NCI-H748 treated with DMSO at 0.1 percent for 48 hours (cell line): ENCODE data around the gene CES2.
"Not testable (repeated sequence)": the region's sequence is repeated elsewhere in the genome, so short reads cannot be mapped to it uniquely, and the experiment has no call there.

Experiments used
- DNase-seq: peaks from one replicate; lab custom pipeline; 2025; lab: John Stamatoyannopoulos, UW

CES2 gene

GRCh38 chr16:66936889-66937554, 1.7 kb downstream of the CES2 start:
- DNase-seq: no peak

DNA sequence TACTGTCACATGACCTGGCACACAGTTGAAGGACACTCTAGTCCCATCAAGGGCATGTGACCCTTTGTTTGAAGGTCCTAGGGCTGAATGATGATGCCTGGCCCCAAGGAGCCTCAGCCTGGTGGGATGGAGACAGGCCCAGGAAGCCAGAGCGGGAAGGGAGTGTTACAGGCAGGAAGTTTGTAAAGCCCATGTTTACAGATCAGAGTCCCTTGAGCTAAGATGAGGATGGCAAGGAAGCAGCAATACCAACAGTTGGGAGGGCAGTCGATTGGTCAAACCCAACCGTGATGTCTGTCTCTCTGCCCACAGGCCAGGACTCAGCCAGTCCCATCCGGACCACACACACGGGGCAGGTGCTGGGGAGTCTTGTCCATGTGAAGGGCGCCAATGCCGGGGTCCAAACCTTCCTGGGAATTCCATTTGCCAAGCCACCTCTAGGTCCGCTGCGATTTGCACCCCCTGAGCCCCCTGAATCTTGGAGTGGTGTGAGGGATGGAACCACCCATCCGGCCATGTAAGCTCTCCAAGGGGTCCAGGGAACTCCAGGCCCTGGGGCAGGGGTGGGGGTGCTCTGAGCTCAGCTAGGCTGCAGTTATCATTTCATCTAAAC, 2.5 kb downstream of the CES2 start:
- no peak for DNase-seq

GRCh38 chr16:66939366-66939765, 4.0 kb downstream of the CES2 start:
- no peak for DNase-seq

DNA sequence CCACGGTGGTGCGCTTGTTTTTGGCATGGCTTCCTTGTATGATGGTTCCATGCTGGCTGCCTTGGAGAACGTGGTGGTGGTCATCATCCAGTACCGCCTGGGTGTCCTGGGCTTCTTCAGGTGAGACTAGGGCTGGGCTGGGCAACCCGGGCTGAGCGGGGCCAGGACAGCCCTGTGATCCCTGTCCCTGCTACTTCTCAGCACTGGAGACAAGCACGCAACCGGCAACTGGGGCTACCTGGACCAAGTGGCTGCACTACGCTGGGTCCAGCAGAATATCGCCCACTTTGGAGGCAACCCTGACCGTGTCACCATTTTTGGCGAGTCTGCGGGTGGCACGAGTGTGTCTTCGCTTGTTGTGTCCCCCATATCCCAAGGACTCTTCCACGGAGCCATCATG, 4.9 kb downstream of the CES2 start:
- DNase-seq: no peak

GRCh38 chr16:66942981-66943380, 7.7 kb downstream of the CES2 start:
- no peak for DNase-seq

GRCh38 chr16:66943426-66944053, 8.2 kb downstream of the CES2 start:
- no peak for DNase-seq

GRCh38 chr16:66944054-66944441, 8.7 kb downstream of the CES2 start:
- DNase-seq: no peak

DNA sequence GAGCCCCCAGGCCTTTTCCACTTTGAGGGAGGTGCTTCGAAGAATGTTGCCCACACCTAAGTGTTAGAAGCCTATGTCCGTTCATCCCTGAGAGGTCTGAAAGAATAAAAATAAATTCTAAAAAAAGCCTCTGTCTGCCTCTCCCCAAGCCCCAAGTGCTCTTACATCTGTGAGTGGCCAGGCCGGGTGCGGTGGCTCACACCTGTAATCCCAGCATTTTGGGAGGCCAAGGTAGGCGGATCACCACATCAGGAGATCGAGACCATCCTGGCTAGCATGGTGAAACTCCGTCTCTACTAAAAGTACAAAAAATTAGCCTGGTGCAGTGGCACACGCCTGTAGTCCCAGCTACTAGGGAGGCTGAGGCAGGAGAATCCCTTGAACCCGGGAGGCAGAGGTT, 9.7 kb downstream of the CES2 start:
- DNase-seq: not testable (repeated sequence)

GRCh38 chr16:66945939-66946338, 10.6 kb downstream of the CES2 start:
- DNase-seq: no peak

DNA sequence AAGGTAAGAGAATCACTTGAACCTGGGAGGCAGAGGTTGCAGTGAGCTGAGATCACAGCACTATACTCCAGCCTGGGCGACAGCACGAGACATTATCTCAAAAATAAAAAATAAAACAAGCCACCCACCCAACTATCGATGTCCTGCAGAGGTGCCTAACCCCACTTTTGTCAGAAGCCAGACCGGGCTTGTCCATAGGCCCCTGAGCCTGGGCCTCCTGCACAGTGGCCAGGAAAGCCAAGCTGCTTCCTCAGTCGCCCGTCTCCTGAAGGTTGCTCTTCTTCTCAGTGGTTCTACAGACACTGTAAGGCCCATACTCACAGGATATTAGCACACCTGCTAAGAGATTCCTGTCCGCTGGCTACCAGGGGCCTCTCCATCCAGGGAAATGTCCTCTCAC, 11.2 kb downstream of the CES2 start:
- no peak for DNase-seq

- no peak for DNase-seq
Measured at GRCh38 chr16:66946974-66947301, 11.6 kb downstream of the CES2 start.

- peak; percentile 58 for DNase-seq
Measured at GRCh38 chr16:66947302-66948065, 12.2 kb downstream of the CES2 start.

DNA sequence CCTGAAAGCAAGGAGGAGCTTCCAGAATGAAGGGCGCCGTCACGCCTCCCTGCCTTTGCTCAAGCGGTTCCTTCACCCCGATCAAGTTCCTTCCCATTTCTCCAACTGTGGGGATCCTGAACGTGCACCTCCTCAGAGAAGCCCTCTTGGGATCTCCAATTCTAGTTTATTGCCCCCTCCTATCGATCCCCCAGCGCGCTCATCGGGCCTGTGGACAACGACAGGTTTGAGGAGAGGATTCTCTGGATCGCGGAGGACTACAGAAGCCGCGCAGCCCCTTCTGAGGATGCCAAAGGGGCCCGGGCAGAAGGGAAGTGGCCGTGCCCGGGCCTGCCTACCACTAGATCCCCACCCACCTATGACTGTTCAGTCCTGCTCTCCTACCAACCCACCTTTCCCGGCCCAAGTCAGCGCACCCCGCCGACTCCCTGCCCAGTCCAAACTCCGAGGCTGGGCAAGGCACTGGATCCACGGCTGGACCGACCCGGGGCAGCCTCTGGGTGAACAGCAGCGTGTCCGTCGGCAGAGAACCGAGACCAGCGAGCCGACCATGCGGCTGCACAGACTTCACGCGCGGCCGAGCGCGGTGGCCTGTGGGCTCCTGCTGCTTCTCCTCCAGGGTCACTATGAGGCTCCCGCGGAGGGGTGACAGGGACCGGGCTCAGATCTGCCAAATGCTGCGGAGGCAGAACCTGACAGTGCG, 13.0 kb downstream of the CES2 start:
- DNase-seq: no peak

- no peak for DNase-seq
Measured at GRCh38 chr16:66948837-66949225, 13.5 kb downstream of the CES2 start.

DNA sequence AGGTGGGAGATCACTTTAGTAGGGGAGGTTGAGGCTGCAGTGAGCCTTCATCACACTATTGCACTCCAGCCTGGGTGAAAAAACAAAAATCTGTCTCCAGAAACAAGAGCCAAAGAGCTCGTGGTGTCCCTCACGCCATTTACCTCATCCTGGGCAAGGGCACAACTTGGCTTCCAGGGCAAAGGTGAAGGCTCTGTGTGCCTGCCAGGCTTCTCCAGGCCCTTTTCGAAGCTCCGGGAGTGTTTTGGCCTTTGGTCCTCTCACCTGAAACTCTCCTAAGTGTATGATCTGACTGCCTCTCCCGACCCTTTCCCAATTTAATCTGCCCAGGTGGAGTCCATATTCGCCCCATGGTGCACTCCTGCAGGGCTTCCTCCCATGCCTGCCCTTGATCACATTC, 14.2 kb downstream of the CES2 start:
- no peak for DNase-seq

- DNase-seq: no peak
Measured at GRCh38 chr16:66950437-66950836, 15.1 kb downstream of the CES2 start.

DNA sequence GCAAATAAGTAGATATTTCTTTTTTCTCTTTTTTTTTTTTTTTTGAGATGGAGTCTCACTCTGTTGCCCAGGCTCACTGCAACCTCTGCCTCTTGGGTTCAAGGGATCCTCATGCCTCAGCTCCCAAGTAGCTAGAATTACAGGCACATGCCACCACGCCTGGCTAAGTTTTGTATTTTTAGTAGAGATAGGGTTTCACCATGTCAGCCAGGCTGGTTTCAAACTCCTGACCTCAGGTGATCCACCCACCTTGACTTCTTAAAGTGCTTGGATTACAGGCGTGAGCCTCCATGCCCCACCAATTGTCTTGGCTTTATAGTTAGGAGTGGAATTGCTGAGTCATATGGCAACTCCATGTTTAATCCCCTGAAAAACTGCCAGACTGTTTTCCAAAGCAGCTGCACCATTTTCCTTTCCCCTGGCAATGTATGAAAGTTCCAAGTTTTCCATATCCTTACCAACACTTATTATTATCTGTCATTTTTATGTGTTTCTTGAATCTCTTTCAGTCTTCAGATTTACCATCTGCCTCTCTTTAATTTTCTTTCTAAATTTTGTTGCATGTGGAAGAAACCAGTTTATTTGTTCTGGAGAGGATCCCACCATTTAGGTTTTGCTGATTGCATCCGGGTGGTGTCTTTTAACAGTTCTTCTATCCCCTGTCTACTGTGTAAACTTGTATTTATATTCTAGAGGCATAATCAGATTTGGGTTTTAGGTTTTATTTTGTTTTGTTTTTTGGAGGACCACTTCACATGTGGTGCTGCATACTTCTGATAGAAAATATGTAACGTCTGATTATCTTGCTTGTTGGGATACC, 15.9 kb downstream of the CES2 start:
- DNase-seq: no peak

- DNase-seq: no peak
Measured at GRCh38 chr16:66952430-66953110, 17.3 kb downstream of the CES2 start.

DNA sequence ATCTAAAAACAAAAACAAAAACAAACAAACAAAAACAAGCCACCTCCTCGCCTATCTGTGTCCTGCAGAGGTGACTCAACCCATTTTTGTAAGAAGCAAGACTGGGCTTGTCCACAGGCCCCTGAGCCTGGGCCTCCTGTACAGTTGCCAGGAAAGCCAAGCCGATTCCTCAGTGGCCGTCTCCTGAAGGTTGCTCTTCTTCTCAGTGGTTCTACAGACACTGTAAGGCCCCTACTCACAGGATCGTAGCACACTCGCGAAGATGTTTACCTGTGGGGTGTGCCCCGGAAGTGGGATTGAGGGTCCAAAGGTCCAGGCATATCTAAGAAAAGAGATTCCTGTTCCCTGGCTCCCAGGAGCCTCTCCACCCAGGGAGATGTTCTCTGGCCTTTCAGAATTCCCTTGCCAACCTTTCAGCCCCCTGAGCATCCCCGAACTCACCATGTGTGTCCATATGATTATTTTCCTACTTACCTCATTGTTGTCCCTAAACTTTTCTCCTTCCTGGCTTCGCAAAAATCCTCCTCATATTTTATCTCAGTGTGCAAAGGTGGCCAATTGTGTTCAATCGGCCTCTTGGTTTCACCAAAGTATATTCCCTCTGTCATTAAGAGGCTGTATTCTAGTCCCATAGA, 18.3 kb downstream of the CES2 start:
- no peak for DNase-seq

DNA sequence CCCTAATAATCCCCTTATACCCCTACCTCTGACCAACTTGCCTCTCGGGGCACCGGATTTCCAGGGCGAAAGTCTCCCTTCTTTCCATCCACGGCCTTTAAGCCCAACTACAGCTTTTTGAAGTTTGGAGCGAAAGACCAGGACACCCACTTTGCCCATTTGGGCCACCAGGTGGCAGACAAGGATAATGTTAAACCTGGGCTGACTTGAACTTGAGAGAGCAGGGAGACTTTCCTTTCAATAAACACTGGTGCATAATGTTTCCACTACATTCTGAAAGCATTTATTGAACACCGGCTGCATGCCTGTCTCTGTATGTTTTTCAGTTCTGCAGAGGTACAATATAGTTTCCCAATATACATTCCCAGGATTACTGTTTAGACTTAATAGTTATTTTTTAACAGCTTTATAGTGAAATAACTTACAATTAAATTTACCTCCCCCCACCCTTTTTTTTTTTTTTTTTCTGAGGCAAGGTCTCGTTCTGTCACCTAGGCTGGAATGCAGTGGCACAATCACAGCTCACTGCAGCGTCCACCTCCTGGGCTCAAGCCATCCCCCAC, 18.9 kb downstream of the CES2 start:
- DNase-seq: peak; percentile 43
